Stimulated activated naive B cell treated with anti-CD40 and anti-IgM and Interleukin-4, amounts not matched to agents 10 μg/mL and 1 μg/mL and 100 μg/mL, for 72 hours (primary cell): ENCODE results near the gene SPDYE17.
"Not testable (repeated sequence)": the region's sequence is repeated elsewhere in the genome, so short reads cannot be mapped to it uniquely, and the experiment has no call there.

Source experiments
- ATAC-seq, 2 donors: fragments of 150-1000 bp; cut with Tn5 transposase; replicated peaks; 2 replicates each; pipeline ENCODE4 v1.10.0; 2021; ENCODE audit warnings: moderate library complexity in 1 of 2
- DNase-seq: peaks from one replicate; pipeline ENCODE4 v3.0.0; 2021
- H3K27ac Mint-ChIP-seq: one replicate; pipeline ENCODE4 v1.8.0; 2022; ENCODE audit warnings: mild to moderate bottlenecking, mixed read lengths
- H3K27me3 Mint-ChIP-seq, 2 donors: one replicate each; pipeline ENCODE4 v1.8.0; 2022; ENCODE audit warnings: mixed read lengths in 2 of 2
- H3K36me3 Mint-ChIP-seq, 2 donors: one replicate each; pipeline ENCODE4 v1.8.0; 2022; ENCODE audit warnings: mixed read lengths in 2 of 2, mild to moderate bottlenecking in 1 of 2
- H3K4me1 Mint-ChIP-seq, 2 donors: one replicate each; pipeline ENCODE4 v1.8.0; 2022; ENCODE audit warnings: mixed read lengths in 2 of 2, mild to moderate bottlenecking in 1 of 2
- H3K4me3 Mint-ChIP-seq, 2 donors: one replicate each; pipeline ENCODE4 v1.8.0; 2022; ENCODE audit warnings: mild to moderate bottlenecking in 2 of 2, mixed read lengths in 2 of 2, moderate library complexity in 1 of 2
- H3K9me3 Mint-ChIP-seq, 2 donors: one replicate each; pipeline ENCODE4 v1.8.0; 2022; ENCODE audit warnings: mixed read lengths in 2 of 2, mild to moderate bottlenecking in 1 of 2

The SPDYE17 gene, protein sequence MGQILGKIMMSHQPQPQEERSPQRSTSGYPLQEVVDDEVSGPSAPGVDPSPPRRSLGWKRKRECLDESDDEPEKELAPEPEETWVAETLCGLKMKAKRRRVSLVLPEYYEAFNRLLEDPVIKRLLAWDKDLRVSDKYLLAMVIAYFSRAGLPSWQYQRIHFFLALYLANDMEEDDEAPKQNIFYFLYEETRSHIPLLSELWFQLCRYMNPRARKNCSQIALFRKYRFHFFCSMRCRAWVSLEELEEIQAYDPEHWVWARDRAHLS

DNA sequence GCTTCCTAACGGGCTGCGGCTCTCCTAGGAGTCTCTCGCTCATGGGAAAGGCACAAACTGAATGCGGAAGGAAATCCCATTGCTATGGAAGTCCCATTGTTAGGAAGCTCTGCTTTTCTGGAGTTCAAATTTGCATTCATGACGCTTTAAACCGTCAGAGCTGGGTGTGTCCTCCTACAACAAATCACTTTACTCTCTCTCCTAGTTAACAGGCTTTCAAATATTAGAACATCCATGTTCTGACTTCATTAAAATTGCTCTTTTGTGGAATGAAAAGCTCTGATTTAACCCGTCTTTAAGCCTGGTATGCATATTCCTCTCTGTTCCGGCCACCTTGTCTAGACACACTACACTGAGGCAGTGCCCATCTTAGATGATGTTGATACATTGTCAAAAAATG is at the start of gene SPDYE17:
SPDYE17 (minus strand) TSS at position 101 of the 400 bp plus-strand sequence. CDS start 1,791 bp downstream, outside the sequence.
- not testable (repeated sequence) for H3K4me1 Mint-ChIP-seq, H3K36me3 Mint-ChIP-seq, ATAC-seq, H3K27me3 Mint-ChIP-seq, DNase-seq, H3K4me3 Mint-ChIP-seq, H3K9me3 Mint-ChIP-seq, H3K27ac Mint-ChIP-seq

DNA sequence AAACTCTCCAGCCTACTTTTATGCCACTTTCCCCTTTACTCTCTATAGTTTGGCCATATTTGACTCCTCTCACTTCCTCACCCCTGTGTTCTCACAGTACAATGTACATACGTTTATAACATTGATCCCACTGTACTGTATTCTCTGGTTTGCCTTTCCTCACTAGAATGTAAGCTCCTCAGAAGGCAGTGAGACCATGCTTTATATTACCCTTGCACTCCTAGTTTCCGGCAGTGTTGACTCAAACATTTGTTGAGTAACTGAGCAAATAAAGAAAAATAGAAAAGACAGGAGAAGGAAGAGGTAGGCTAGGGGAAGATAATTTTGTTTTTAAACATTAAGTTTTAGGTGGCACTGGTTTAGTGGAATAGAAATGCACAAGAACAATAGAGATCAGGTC is 48.1 kb upstream of the SPDYE17 start:
- H3K4me3 Mint-ChIP-seq, result not testable (repeated sequence)

DNA sequence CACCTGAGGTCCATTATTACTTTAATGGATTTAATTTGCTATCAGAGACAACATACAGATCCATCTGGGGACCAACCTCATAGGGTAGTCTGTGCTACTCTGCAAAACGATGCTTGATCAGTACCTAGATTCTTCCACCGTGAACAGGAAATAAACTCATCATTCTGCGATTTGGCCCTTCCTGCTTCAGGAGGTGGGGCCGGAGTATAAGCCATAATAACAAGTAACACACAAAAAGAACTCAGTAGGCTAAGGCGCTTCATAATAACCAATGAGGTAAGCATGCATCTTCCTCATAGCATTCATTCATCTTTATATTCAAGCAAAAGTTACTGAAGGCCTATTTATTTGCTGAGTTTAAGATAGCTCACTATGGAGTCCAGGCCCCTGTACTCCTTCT is 47.5 kb upstream of the SPDYE17 start:
- DNase-seq, H3K27ac Mint-ChIP-seq, ATAC-seq, H3K27me3 Mint-ChIP-seq, H3K4me1 Mint-ChIP-seq, H3K9me3 Mint-ChIP-seq, H3K4me3 Mint-ChIP-seq: not testable (repeated sequence)
- H3K36me3 Mint-ChIP-seq, result peaks cover 5 to 16% of the 10 kb centered on the region in 2 donors

More for the DNA sequence above, 48.1 kb upstream of the SPDYE17 start:
- not testable (repeated sequence) for H3K9me3 Mint-ChIP-seq, H3K4me1 Mint-ChIP-seq, DNase-seq, H3K27ac Mint-ChIP-seq, ATAC-seq, H3K27me3 Mint-ChIP-seq
- H3K36me3 Mint-ChIP-seq, result peaks cover 1 to 13% of the 10 kb centered on the region in 2 donors

DNA sequence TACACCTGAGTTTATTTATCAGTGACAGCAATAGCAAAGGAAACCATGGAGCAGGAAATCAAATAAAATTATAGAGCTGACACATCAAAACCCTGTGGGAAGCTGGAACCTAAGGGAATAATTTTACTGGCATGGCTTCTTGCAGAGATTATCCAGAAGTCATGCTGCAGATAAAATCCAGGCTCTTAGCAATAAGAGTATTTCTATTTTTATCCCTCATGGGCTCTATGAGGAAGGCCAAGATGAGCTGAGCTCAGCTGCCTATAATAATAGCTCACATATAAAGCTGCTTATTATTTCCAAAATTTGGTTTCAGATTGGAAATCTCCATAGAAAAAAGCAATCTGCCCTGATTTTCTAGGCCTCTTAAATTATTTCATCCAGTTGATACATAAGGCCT is 47.0 kb upstream of the SPDYE17 start:
- H3K9me3 Mint-ChIP-seq, H3K27me3 Mint-ChIP-seq, H3K27ac Mint-ChIP-seq, H3K4me3 Mint-ChIP-seq, DNase-seq, H3K4me1 Mint-ChIP-seq, ATAC-seq: not testable (repeated sequence)
- peaks cover 10 to 21% of the 10 kb centered on the region in 2 donors for H3K36me3 Mint-ChIP-seq

DNA sequence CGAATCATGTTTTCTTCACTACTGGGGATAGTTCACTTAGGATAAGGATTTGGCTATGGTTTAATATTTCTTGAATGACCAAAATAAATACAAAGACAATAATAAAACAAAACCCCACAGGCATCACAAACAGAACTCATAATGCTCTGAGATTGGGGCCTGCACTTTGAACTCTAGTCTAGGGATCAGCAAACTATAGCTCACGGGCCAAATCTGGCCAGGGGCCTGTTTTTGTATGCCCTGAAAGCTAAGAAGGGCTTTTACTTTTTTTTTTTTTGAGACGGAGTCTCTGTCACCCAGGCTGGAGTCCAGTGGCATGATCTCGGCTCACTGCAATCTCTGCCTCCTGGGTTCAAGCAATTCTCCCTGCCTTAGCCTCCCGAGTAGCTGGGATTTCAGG is 44.9 kb upstream of the SPDYE17 start:
- H3K36me3 Mint-ChIP-seq, result peaks cover 11 to 23% of the 10 kb centered on the region in 2 donors
- H3K9me3 Mint-ChIP-seq, H3K27me3 Mint-ChIP-seq, H3K27ac Mint-ChIP-seq, H3K4me1 Mint-ChIP-seq, ATAC-seq, DNase-seq, H3K4me3 Mint-ChIP-seq: not testable (repeated sequence)

DNA sequence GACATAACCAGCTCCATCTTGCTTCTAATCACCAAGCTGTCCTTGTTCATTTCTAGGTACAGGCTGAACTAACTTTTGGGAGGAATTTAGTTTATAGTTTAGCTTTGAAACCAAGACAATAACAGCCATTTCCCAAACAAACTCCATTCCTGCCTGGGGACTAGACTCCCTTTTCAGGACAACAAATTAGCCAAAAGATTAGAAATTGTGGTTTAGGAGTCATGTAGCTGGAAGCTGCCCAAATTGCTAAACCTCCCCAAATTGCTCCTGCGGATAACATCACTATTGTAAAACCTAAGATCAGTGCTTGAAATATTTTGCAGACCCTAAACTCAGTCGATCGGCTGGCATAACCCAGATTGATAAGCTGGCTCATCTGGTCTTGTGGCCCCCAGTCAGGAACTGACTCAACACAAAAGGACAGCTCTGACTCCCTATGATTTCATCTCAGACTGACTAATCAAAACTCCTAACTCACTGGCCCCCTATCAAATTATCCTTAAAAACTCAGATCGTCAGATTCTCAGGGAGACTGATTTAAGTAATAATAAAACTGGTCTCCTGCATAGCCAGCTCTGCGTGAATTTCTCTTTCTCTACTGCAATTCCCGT is 42.7 kb upstream of the SPDYE17 start:
- not testable (repeated sequence) for H3K4me3 Mint-ChIP-seq, H3K9me3 Mint-ChIP-seq, H3K4me1 Mint-ChIP-seq, DNase-seq, H3K27me3 Mint-ChIP-seq, H3K27ac Mint-ChIP-seq, ATAC-seq
- H3K36me3 Mint-ChIP-seq, result peaks cover 20 to 36% of the 10 kb centered on the region in 2 donors

DNA sequence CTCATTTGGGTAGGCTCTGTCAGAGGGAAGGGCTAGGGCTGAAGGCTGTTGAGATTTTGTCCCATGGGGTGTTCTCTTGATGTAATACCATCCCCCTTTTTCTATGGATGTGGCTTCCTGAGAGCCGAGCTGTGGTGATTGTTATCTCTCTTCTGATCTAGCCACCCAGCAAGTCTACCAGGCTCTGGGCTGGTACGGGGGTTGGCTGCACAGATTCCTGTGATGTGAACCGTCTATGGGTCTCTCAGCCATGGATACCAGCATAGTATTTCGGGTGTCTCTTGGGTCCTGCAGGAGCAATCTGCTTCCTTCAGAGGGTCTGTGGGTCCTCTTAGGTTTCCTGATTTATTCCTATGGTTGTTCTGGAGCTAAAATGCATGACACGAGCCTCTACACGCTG is 38.9 kb upstream of the SPDYE17 start:
- not testable (repeated sequence) for H3K27ac Mint-ChIP-seq, H3K9me3 Mint-ChIP-seq, H3K4me3 Mint-ChIP-seq, H3K27me3 Mint-ChIP-seq, ATAC-seq, DNase-seq
- H3K4me1 Mint-ChIP-seq, result peaks cover 6 to 11% of the 10 kb centered on the region in 2 donors
- H3K36me3 Mint-ChIP-seq, result peaks cover 28 to 50% of the 10 kb centered on the region in 2 donors

DNA sequence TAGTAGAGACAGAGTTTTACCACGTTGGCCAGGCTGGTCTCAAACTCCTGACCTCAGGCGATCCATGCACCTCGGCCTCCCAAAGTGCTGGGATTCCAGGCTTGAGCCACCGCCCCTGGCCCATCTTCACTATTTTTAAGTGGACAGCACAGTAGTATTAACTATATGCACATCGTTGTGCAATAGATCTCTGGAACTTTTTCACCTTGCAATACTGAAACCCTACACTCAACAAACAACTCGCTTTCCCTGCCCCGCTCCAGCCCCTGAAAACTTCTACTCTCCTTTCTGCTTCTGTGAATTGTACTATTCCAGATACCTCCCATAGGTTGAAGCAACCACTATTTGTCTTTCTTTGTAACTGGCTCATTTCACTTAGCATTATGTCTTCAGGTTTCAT is 33.7 kb upstream of the SPDYE17 start:
- H3K27me3 Mint-ChIP-seq, ATAC-seq, H3K27ac Mint-ChIP-seq, H3K9me3 Mint-ChIP-seq, H3K4me3 Mint-ChIP-seq, DNase-seq: not testable (repeated sequence)
- Mint-ChIP-seq H3K4me1 (peaks cover 6 to 11% of the 10 kb centered on the region in 2 donors), H3K36me3 (peaks cover 17 to 34% of the 10 kb centered on the region in 2 donors)

DNA sequence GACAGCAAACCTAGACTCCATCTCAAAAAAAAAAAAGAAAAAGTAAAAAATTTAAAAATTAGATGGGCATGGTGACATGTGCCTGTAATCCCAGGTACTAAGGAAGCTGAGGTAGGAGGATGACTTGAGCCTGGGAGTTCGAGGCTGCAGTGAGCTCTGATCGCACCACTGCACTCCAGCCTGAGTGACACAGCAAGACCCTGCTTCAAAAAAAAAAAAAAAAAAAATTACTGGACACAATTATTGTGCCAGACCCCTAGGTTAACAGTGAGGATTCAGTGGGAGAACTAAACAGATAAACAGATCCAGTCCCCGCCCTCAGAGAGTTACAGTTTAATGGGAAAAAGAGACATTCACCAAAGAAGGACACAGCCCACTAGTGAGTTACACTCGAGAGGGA is 31.6 kb upstream of the SPDYE17 start:
- H3K27me3 Mint-ChIP-seq, ATAC-seq, H3K4me3 Mint-ChIP-seq, DNase-seq, H3K9me3 Mint-ChIP-seq, H3K27ac Mint-ChIP-seq: not testable (repeated sequence)
- H3K36me3 Mint-ChIP-seq, result peaks cover 7 to 24% of the 10 kb centered on the region in 2 donors
- H3K4me1 Mint-ChIP-seq, result peaks cover 6 to 10% of the 10 kb centered on the region in 2 donors

DNA sequence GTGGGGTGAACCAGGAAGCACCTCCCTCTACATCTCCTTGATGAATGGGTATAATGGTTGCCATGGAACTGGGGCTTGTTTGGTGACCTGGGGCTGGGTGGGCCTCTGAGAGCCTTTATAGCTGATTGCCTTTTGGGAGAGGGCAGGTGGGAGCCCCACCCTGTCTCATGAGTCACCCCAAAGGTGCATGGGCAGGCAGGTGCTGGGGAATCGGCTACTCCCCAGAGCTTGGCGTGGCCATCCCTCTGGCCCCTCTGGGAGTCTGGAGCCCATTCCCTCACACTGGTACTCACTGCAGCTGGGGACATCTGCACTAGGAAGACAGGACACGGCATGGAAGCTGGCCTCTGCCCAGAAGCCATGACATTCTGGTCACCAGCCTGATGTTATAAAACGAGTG is 30.4 kb upstream of the SPDYE17 start, which contains the start of gene SPDYE18:
SPDYE18 (minus strand) TSS at position 2 of the 400 bp plus-strand sequence. CDS start 2,046 bp downstream, outside the sequence.
- H3K36me3 Mint-ChIP-seq, result peaks cover 3 to 21% of the 10 kb centered on the region in 2 donors
- not testable (repeated sequence) for H3K27me3 Mint-ChIP-seq, H3K4me1 Mint-ChIP-seq, H3K27ac Mint-ChIP-seq, H3K9me3 Mint-ChIP-seq, DNase-seq, ATAC-seq, H3K4me3 Mint-ChIP-seq

DNA sequence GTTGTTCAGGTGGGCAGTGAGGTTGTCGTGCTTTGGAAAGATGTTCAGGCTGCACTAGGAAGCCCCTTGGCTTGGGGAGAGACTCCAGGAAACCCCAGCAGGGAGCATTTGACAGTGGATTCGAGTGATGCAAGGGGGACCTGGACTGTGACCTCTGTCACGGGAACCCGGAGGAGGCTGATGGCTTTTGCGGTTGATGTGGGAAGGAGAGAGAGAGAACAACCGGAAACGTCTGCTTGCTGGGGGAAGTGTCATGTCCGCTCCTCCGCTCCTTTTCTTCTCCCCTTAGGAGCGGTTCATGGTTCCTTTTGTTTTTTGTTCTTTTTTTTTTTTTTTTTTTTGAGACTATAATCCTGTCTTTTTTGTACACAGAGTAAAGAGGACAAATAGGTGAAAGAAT is 5.8 kb downstream of the SPDYE17 start:
- ATAC-seq, H3K9me3 Mint-ChIP-seq, H3K4me3 Mint-ChIP-seq, H3K27ac Mint-ChIP-seq, H3K4me1 Mint-ChIP-seq, DNase-seq, H3K36me3 Mint-ChIP-seq, H3K27me3 Mint-ChIP-seq: not testable (repeated sequence)

DNA sequence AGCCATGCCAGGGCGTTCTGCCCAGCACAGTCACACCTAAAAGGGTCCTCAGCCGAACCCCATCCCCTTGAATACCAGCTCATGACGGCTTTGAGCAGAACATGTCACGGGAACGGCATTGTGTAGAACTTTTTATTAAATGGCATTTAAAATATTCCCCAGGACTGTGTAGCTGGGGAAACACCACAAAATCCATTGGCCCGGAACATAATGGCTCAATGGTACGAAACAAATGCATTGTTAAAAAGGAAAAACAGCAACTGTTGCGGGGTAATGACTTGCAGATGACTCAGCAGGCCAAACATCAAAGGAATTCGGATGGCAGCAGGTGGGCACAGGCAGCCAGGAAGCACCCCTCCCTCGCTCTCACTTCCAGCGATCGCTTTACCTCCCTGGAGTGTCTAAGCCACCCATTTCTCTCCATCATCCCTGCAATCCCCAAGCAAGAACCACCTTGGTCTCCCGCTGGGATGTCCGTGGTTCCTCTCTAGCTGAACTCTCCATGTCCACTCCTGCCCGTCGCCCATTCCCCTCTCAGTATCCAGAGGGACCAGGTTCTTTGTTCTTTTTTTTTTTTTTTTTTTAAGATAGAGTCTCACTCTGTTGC is 22.0 kb downstream of the SPDYE17 start:
- H3K36me3 Mint-ChIP-seq, ATAC-seq, DNase-seq, H3K27ac Mint-ChIP-seq, H3K4me1 Mint-ChIP-seq, H3K27me3 Mint-ChIP-seq, H3K9me3 Mint-ChIP-seq, H3K4me3 Mint-ChIP-seq: not testable (repeated sequence)

DNA sequence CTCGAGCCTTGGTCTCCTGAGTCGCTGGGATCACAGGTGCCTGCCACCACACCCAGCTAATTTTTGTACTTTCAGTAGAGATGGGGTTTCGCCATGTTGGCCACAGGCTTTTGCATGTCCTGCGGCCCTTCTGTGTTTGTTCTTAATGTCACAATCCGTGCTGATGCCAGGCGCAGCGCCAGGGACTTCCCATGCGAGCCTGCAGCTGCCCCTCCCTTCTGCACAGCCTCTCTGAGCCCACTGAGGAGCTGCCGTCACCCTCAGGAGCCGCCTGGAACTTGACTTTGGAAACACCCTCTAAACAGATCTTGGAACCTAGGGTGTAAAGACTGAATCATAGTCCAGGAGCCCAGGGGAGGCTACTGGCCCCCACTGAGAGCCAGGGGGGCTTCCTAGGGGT is 24.2 kb downstream of the SPDYE17 start:
- H3K9me3 Mint-ChIP-seq, ATAC-seq, H3K27ac Mint-ChIP-seq, H3K27me3 Mint-ChIP-seq, H3K4me3 Mint-ChIP-seq, DNase-seq, H3K4me1 Mint-ChIP-seq, H3K36me3 Mint-ChIP-seq: not testable (repeated sequence)

DNA sequence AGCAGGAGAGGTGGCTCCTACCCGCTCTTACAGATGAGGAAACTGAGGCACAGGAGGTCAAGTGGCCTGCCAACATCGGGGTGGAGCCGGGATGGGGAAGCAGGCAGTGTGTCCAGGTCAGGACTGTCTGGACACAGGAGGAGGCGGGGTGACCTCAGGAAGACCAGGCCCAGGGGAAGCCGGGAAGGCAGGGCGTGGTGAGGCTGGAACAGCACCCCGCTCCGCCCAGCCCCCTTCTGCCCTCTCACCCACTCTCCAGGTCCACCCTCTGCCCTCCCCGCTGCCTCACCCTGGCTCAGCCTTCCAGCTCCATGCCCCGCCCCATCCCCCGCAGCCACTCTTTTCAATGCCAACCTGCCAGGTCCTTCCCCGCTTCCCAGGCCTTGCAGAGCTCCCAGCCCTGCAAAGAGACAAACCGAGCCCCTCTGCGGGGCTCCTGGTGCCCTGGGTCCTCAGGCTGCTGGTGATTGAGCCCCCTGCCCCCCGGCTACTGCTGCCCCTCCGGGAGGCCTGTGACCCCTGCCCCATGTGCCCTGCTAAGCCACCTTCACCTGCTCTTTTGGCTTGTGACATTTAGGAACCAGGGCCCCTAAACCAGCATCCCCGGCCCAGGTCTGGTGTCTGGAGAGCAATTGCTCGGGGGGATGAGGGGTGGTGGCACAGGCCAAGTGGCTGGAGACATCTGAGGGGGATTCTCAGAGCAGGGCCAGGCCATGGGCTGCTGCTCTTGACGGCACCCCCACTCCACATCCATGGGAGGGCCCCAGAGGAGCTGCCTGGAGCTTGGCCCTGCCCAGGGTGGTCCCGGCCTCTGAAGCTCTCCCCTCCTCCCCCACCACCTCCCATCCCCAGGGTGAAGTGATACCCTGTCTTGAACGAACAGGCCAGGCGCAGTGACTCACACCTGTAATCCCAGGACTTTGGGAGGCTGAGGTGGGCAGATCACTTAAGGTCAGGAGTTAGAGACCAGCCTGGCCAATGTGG is 25.7 kb downstream of the SPDYE17 start:
- H3K36me3 Mint-ChIP-seq, result peaks cover 1 to 12% of the 10 kb centered on the region in 2 donors
- H3K27ac Mint-ChIP-seq, H3K27me3 Mint-ChIP-seq, DNase-seq, H3K4me1 Mint-ChIP-seq, ATAC-seq, H3K9me3 Mint-ChIP-seq, H3K4me3 Mint-ChIP-seq: not testable (repeated sequence)
